ENCODE measurements around the gene TMEM131L. TPM values are rescaled to one million over a fixed set of nuclear protein-coding genes. Genes with fewer than 3 reads are reported as not detected.

TMEM131L gene
- polyA plus RNA-seq, 3 donors: 25.1 to 30.2 (median 26.6) TPM

- DNase-seq: no peak
Observed at GRCh38 chr4:153616006-153616555, 149.9 kb downstream of the TMEM131L start.

- no peak for DNase-seq
Observed at GRCh38 chr4:153618833-153619232, 152.7 kb downstream of the TMEM131L start.

- no peak for DNase-seq
Observed at GRCh38 chr4:153619811-153620210, 153.7 kb downstream of the TMEM131L start.

GRCh38 chr4:153620352-153620751 is 154.2 kb downstream of the TMEM131L start:
- DNase-seq: peak; percentile 33

- DNase-seq: no peak
Observed at GRCh38 chr4:153622093-153622492, 155.9 kb downstream of the TMEM131L start.

- DNase-seq: no peak
Observed at GRCh38 chr4:153622778-153623240, 156.6 kb downstream of the TMEM131L start.

- DNase-seq: no peak
Observed at GRCh38 chr4:153623491-153623890, 157.3 kb downstream of the TMEM131L start.

- no peak for DNase-seq
Observed at GRCh38 chr4:153628796-153629315, 162.7 kb downstream of the TMEM131L start.

- DNase-seq: no peak
Observed at GRCh38 chr4:153629776-153630175, 163.6 kb downstream of the TMEM131L start.

- no peak for DNase-seq
Observed at GRCh38 chr4:153634738-153635353, 168.7 kb downstream of the TMEM131L start.

GRCh38 chr4:153635846-153636245 is 169.7 kb downstream of the TMEM131L start:
- DNase-seq: no peak

GRCh38 chr4:153637201-153637600 is 171.0 kb downstream of the TMEM131L start:
- no peak for DNase-seq

- DNase-seq: no peak
Observed at GRCh38 chr4:153638011-153638410, 171.9 kb downstream of the TMEM131L start.

GRCh38 chr4:153638999-153639398 is 172.8 kb downstream of the TMEM131L start:
- no peak for DNase-seq

- peak; percentile 46 for DNase-seq
Observed at GRCh38 chr4:153639833-153640802, 174.0 kb downstream of the TMEM131L start.

GRCh38 chr4:153641532-153641931 is 175.4 kb downstream of the TMEM131L start:
- DNase-seq: no peak

- peak; percentile 30 for DNase-seq
Observed at GRCh38 chr4:153643406-153644383, 177.5 kb downstream of the TMEM131L start.

- DNase-seq: no peak
Observed at GRCh38 chr4:153645183-153645582, 179.0 kb downstream of the TMEM131L start.

GRCh38 chr4:153646261-153646660 is 180.1 kb downstream of the TMEM131L start:
- no peak for DNase-seq

GRCh38 chr4:153646978-153647377 is 180.8 kb downstream of the TMEM131L start:
- DNase-seq: no peak

GRCh38 chr4:153647975-153648374 is 181.8 kb downstream of the TMEM131L start:
- no peak for DNase-seq

All from renal pelvis (tissue), 4 donors.